Spleen (tissue), 7 donors: ENCODE data around the gene LRRC56.

Source experiments
- POLR2A ChIP-seq, 3 donors: fragments of 450-650 bp; IDR thresholded peaks; one replicate each; pipeline ENCODE4 v1.5.1; 2017; ENCODE audit warnings: antibody characterized with exemption in 3 of 3, mild to moderate bottlenecking in 1 of 3
- POLR2AphosphoS5 ChIP-seq, 3 donors: sonication (generic); formaldehyde crosslinking; IDR thresholded peaks; one replicate each; pipeline ENCODE4 v1.5.1; 2017; ENCODE audit warnings: antibody characterized with exemption in 3 of 3
- TF ChIP-seq, protein P1 (sequence below), 11 experiments: fragments of 200-600 bp in 7 of 11; fragments of 450-650 bp in 4 of 11; sonication (generic) in 4 of 11; IDR thresholded peaks in 8 of 11; conservative IDR thresholded peaks in 3 of 11; 1 replicate in 7 of 11; 2 replicates in 4 of 11; pipeline versions ENCODE4 v1.4.0 to v1.8.0; 2016 to 2021; ENCODE audit warnings: antibody characterized with exemption in 11 of 11, inconsistent platforms in 4 of 11, mild to moderate bottlenecking in 1 of 11
- donor health status: DM: no; HTN: no; CAD: no; lungs with moderate emphysema.
- donor health status: DM: no; HTN: no; CAD: no.
- donor health status: DM: no; HTN: no; CAD: no.

DNA sequence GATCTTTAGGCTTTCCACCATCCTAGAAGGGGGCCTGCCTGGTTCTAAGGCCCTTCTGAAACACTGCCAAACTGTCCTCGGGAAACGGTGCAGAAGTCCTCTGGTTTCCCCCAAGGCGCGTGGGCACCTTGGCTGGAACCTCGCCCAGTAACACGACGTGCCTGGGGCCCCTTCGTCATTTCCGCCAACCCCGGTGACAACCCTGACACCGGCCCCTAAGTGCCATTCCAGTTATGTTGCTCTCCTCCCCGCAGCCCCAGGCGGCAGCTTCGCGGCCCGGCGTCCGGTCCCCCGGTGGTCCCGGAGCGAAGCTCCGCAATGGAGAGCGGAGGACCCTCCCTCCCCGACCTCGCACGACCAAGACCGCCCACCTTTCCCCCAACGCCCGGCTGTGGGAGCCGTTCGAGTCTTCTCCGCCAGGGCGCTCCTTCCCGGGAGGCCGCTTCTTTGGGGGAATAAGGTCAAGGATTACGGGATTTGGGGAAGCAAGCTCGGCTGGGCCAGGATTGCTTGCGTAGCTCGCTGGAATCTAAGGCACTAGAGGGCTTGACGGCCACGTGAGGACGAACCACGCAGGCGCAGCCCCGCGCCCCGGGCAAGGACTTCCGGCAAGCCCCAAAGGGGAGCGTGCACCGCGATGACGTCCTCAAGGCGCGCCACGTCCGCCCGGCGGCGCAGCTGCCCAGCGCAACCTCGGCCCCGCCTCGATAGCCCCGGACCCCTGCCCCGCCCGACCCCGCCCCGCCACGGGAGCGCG, 30.9 kb upstream of the LRRC56 start:
- TF ChIP-seq, protein P1, sequence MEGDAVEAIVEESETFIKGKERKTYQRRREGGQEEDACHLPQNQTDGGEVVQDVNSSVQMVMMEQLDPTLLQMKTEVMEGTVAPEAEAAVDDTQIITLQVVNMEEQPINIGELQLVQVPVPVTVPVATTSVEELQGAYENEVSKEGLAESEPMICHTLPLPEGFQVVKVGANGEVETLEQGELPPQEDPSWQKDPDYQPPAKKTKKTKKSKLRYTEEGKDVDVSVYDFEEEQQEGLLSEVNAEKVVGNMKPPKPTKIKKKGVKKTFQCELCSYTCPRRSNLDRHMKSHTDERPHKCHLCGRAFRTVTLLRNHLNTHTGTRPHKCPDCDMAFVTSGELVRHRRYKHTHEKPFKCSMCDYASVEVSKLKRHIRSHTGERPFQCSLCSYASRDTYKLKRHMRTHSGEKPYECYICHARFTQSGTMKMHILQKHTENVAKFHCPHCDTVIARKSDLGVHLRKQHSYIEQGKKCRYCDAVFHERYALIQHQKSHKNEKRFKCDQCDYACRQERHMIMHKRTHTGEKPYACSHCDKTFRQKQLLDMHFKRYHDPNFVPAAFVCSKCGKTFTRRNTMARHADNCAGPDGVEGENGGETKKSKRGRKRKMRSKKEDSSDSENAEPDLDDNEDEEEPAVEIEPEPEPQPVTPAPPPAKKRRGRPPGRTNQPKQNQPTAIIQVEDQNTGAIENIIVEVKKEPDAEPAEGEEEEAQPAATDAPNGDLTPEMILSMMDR (IDR thresholded peaks at IDR 0.05 in 8 of 11, conservative IDR thresholded peaks at IDR 0.05 in 3 of 11) = peak in 4 of 11 experiments; percentile 17 to 46 (median 24)
- TF ChIP-seq POLR2AphosphoS5 (IDR thresholded peaks at IDR 0.05) (peak; percentile 89 to 96 (median 94)), POLR2A (IDR thresholded peaks at IDR 0.05) (peak in 2 of 3 donors; percentile 19 to 29)
